COLO668 (cell line): ENCODE results near the gene ESRRA.

ENCODE experiments used
- DNase-seq: peaks from one replicate; lab custom pipeline; 2025; ENCODE audit not compliant: unreplicated experiment; lab: John Stamatoyannopoulos, UW

ESRRA gene

DNA sequence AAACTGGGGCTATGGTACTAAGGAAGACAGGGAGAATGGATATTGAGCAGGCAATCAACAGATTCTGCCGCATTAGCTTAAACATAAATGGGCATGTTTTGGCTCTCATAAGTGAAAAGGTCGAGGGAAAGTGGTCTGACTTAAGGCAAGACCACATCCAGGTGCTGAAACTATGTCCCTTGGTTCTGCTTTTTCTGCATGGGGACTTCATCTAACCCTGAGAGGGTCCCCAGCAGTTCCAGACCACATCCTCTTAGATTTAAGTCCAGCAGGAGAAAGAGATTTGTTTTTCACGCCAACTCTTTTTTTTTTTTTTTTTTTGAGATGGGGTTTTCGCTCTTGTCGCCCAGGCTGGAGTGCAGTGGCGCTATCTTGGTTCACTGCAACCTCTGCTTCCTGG is 59.1 kb downstream of the ESRRA start:
- no peak for DNase-seq

DNA sequence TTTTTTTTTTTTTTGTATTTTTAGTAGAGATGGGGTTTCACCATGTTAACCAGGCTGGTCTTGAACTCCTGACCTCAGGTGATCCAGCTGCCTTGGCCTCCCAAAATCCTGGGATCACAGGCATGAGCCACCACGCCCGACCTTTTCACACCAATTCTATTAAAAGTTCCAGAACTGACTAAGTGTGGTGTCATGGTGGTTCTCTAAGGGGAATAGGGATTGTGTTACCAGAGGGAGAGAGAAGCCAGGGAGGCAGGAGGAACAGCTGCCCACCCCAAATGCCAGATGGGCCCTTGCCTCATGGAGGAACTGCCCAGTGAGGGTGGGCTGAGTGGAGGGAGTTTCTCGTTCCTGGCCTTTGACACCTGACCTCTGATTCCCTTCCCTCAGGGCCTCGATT is 59.6 kb downstream of the ESRRA start:
- DNase-seq: no peak
